Kasumi-1 (cell line): Measurements from ENCODE around the gene PLCB4.

ENCODE experiments used
- DNase-seq, 2 experiments: peaks; one replicate each; lab custom pipeline; 2025; lab: John Stamatoyannopoulos, UW

Gene PLCB4

GRCh38 chr20:9270831-9271230 lies 201.9 kb downstream of the PLCB4 start:
- no peak for DNase-seq

- DNase-seq, result no peak
Measured at GRCh38 chr20:9276966-9277468, 208.1 kb downstream of the PLCB4 start.

- no peak for DNase-seq
Measured at GRCh38 chr20:9279918-9280401, 211.1 kb downstream of the PLCB4 start.

DNA sequence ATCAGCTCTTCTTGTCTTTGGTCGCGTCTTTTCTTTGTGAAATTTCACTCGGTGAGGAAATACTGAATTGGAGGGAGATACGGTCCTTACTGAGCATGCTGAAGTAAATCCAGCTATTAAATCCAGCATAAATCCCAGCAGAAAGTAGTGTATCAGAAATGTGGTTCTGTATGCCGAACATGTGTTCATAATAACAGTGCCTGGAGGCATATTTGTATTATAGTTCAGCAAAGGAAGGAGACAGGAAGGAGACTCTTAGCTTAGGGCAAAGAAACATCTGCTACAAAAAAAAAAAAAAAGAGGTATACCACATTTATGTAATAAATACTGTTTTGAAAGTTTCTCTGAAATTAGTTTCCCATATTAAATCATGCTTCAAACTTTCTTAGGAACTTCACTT lies 211.8 kb downstream of the PLCB4 start:
- DNase-seq, result no peak

DNA sequence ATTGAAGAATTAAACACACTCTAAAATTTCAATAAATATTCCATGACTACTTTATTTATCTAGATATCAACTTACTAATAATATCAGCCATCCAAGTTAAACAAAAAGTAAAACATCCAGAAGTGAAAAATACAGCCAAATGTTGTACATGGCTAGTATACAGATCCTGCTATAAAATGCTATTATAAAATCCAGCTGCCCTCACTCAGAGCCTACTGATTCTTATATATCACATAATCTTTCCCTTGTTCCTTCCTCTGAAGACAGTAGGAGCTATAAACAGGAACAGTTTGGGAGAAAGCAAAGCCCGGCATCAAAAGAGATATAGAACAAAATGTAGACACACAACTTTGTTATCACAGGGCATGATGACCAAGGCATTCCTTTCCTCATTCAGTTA lies 212.9 kb downstream of the PLCB4 start:
- DNase-seq, result no peak

- no peak for DNase-seq
Measured at GRCh38 chr20:9285617-9286016, 216.7 kb downstream of the PLCB4 start.

DNA sequence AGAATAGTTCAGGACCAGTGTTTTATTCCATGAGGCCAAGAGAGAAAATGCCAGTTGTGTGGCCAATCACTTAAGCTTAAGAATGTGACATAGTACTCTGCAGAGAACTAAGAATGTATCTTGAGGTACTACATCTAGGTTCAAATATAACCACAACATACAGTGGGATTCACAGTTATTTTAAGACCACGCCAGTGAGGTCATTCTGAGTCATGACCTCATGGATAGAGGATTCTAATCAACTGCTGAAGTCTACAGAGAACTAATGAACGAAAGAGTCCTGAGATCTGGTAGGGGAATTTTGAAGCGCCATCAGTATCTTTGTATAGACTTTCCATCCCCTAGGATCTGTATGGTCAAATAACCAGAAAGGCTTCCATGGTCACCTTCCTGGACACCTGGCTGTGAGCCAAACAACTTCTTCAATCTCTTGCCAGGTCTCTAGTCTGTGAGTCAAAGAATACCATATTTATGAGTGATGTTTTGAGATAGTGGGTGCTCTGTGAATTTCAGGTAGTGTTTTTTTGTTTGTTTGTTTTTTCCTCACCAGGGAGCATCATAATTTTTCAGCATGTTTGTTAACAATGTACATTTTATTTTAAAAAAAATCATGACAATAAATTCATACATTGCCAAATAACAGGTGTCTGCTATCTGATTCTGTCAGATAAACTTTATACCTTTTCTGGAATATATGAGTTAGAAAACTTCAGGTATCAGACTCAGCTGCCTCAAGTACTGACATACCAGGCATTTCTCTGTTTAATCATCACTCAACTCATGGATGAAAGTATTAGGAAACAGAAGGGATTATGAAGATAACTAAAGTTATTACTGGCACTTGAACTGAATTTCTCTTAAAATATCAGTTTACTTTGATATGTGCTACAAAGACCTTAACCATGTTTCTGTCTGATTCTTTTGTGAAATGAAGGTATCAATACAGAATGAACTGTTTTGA lies 217.9 kb downstream of the PLCB4 start:
- DNase-seq, result no peak

DNA sequence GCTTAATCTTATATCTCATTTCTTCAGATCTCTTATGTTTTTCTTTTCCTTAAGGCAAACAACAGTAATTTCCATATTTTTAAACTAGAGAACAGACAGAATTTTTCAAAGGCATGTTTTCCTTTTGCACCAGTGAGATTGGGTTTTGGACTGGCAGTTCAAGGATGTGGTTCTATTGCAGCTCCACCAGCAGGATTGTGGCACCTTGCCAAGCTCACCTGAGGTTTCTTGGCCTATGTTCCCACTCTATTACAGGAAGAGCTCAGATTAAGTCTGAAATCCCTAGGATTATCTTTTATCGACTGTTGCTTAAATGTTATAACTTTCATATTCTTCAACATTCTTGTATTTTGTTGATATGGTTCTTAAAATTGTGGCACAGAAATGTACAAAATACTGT lies 218.9 kb downstream of the PLCB4 start:
- DNase-seq, result no peak

DNA sequence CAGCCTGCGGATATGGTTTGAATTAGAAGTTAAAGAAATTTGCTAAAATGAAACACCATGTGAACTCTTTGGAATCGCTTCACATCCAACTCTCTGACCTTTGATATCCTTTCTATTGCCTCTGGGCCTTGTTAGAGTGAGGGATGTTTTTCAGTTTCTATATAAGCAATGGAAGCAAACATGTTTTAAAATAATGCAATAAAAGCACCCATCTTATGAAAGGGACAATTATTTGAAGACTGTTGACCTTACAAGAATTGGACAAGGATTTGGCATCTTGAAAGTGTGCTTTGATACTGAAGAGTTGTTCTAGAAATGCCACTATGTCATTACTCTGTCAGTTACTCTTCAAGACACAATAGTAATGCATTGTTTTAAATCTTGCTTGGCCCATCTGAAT lies 221.4 kb downstream of the PLCB4 start:
- no peak for DNase-seq

- no peak for DNase-seq
Measured at GRCh38 chr20:9293145-9293544, 224.3 kb downstream of the PLCB4 start.

GRCh38 chr20:9294041-9294440 lies 225.2 kb downstream of the PLCB4 start:
- no peak for DNase-seq

- DNase-seq, result no peak
Measured at GRCh38 chr20:9298906-9299305, 230.0 kb downstream of the PLCB4 start.

DNA sequence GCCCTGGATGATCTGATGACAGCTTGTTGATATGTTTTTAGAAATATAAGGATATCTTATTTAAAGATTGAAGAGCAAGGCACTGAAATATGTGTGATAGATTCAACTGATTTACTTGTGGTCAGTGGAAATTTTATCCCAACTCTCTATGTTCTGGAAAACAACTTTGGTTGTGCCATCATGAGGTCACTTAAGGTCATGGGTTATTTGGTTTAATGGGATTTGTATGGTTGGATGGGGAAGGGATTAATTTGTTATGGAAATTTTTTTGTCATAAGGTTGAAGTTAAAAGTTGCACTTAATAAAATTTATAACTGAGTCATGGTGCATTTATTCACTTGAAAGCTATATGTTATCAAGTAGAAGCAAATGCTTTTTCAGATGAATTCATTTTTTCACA lies 231.2 kb downstream of the PLCB4 start:
- no peak for DNase-seq

GRCh38 chr20:9300534-9300933 lies 231.6 kb downstream of the PLCB4 start:
- DNase-seq, result no peak

GRCh38 chr20:9301129-9302090 lies 232.5 kb downstream of the PLCB4 start:
- DNase-seq, result no peak

- no peak for DNase-seq
Measured at GRCh38 chr20:9302091-9302462, 233.2 kb downstream of the PLCB4 start.

GRCh38 chr20:9306521-9306920 lies 237.6 kb downstream of the PLCB4 start:
- DNase-seq, result no peak

GRCh38 chr20:9308056-9308455 lies 239.2 kb downstream of the PLCB4 start:
- no peak for DNase-seq

GRCh38 chr20:9311132-9311531 lies 242.2 kb downstream of the PLCB4 start:
- no peak for DNase-seq

- no peak for DNase-seq
Measured at GRCh38 chr20:9319687-9320384, 250.9 kb downstream of the PLCB4 start.

DNA sequence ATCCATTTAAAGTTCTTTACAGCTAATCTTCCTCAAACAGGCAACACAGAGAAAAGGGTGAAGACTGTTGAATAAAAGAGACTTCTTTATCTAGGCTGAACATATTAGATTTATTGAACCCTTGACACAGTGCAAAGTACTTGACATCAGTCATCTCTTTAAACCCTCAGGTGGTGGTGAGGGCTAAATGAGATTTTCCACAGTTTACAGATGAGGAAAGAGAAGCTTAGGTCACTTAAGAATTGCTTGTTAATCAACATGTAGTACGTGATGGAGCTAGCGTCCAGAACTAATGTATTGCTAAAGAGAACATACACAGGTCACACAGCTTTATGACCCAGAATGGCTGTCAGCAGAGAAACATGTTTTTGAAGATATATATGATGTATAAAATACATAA lies 252.1 kb downstream of the PLCB4 start:
- no peak for DNase-seq

DNA sequence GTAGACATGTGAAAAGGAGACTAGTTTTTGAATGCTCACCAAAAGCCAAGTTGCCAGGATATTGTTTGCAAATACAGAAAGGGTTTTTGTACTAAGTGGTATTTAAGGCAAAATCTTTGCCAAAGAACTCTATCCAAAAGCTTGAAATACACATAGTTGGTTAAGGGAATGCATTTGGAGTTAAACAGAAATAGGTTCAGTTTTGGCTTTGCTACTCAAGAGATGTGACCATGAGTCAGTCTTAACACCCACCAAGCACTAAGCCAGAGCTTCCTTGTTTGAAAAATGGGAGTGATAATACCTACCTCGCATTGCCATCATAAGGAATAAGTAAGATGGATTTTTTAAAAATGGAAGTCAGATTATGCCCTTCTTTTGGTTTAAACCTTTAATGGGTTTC lies 253.8 kb downstream of the PLCB4 start:
- DNase-seq, result no peak
